ENCODE data around the gene EPHB1.

The EPHB1 gene

GRCh38 chr3:134887536-134887935 lies 92.5 kb downstream of the EPHB1 start:
- Histone ChIP-seq H3K4me2 (ENCODE audit: low read length) (no peak overlapping the region), H3K27ac (ENCODE audit: low read depth, low read length, poor library complexity, severe bottlenecking) (no peak overlapping the region), H3F3A (ENCODE audit: insufficient read depth, low read length) (no peaks in the 10 kb centered on the region), H3K36me3 (ENCODE audit: insufficient read depth, low read length) (no peaks in the 10 kb centered on the region), H3K9ac (ENCODE audit: low read length) (no peak overlapping the region), H3K79me2 (ENCODE audit: insufficient read depth, low read length) (no peaks in the 10 kb centered on the region), H3K4me1 (ENCODE audit: insufficient read depth, low read length, severe bottlenecking) (no peaks in the 10 kb centered on the region), H2AFZ (ENCODE audit: low read length) (no peak overlapping the region), H3K9me2 (ENCODE audit: low read depth, low read length) (no peaks in the 10 kb centered on the region), H3K4me3 (ENCODE audit: low read depth, low read length, poor library complexity, severe bottlenecking) (no peak overlapping the region), H4K20me1 (ENCODE audit: insufficient read depth, low read length) (no peaks in the 10 kb centered on the region), H3K9me3 (ENCODE audit: low read length) (no peaks in the 10 kb centered on the region), H3K27me3 (ENCODE audit: insufficient read depth, low read length) (no peaks in the 10 kb centered on the region)
- no peak for TF ChIP-seq CTCF (IDR thresholded peaks at IDR 0.05; ENCODE audit: low read length)
- TF ChIP-seq EZH2 (IDR thresholded peaks at IDR 0.05; ENCODE audit: borderline replicate concordance, low read length): no peak

- Histone ChIP-seq H3K4me3 (ENCODE audit: low read depth, low read length, poor library complexity, severe bottlenecking) (no peak overlapping the region), H3F3A (ENCODE audit: insufficient read depth, low read length) (no peaks in the 10 kb centered on the region), H3K36me3 (ENCODE audit: insufficient read depth, low read length) (no peaks in the 10 kb centered on the region), H3K9ac (ENCODE audit: low read length) (no peak overlapping the region), H3K27me3 (ENCODE audit: insufficient read depth, low read length) (no peaks in the 10 kb centered on the region), H3K4me1 (ENCODE audit: insufficient read depth, low read length, severe bottlenecking) (no peaks in the 10 kb centered on the region), H2AFZ (ENCODE audit: low read length) (no peak overlapping the region), H3K79me2 (ENCODE audit: insufficient read depth, low read length) (no peaks in the 10 kb centered on the region), H3K4me2 (ENCODE audit: low read length) (no peak overlapping the region), H3K9me3 (ENCODE audit: low read length) (no peaks in the 10 kb centered on the region), H4K20me1 (ENCODE audit: insufficient read depth, low read length) (no peaks in the 10 kb centered on the region), H3K27ac (ENCODE audit: low read depth, low read length, poor library complexity, severe bottlenecking) (no peak overlapping the region), H3K9me2 (ENCODE audit: low read depth, low read length) (no peaks in the 10 kb centered on the region)
- no peak for TF ChIP-seq EZH2 (IDR thresholded peaks at IDR 0.05; ENCODE audit: borderline replicate concordance, low read length)
- TF ChIP-seq CTCF (IDR thresholded peaks at IDR 0.05; ENCODE audit: low read length): no peak
Observed at GRCh38 chr3:134892326-134892725, 97.3 kb downstream of the EPHB1 start.

- Histone ChIP-seq H3K4me3 (ENCODE audit: low read depth, low read length, poor library complexity, severe bottlenecking) (no peak overlapping the region), H3K36me3 (ENCODE audit: insufficient read depth, low read length) (no peaks in the 10 kb centered on the region), H3K4me2 (ENCODE audit: low read length) (no peak overlapping the region), H3K27ac (ENCODE audit: low read depth, low read length, poor library complexity, severe bottlenecking) (no peak overlapping the region), H3K4me1 (ENCODE audit: insufficient read depth, low read length, severe bottlenecking) (no peaks in the 10 kb centered on the region), H3K9me2 (ENCODE audit: low read depth, low read length) (no peaks in the 10 kb centered on the region), H3K27me3 (ENCODE audit: insufficient read depth, low read length) (no peaks in the 10 kb centered on the region), H3K79me2 (ENCODE audit: insufficient read depth, low read length) (no peaks in the 10 kb centered on the region), H3K9ac (ENCODE audit: low read length) (no peak overlapping the region), H4K20me1 (ENCODE audit: insufficient read depth, low read length) (no peaks in the 10 kb centered on the region), H3F3A (ENCODE audit: insufficient read depth, low read length) (no peaks in the 10 kb centered on the region), H2AFZ (ENCODE audit: low read length) (no peak overlapping the region), H3K9me3 (ENCODE audit: low read length) (no peaks in the 10 kb centered on the region)
- no peak for TF ChIP-seq CTCF (IDR thresholded peaks at IDR 0.05; ENCODE audit: low read length)
- no peak for TF ChIP-seq EZH2 (IDR thresholded peaks at IDR 0.05; ENCODE audit: borderline replicate concordance, low read length)
Observed at GRCh38 chr3:134892761-134893160, 97.7 kb downstream of the EPHB1 start.
